ENCODE measurements around the gene HRH2.

- no peak for TF ChIP-seq EZH2 (IDR thresholded peaks at IDR 0.05)
- no peak for TF ChIP-seq POLR2AphosphoS5 (IDR thresholded peaks at IDR 0.05; ENCODE audit: borderline replicate concordance, low read depth, low read length)
Measured at GRCh38 chr5:175656966-175657365, 905 bp upstream of the HRH2 start.

Measured in SK-N-MC (cell line).